Measurements from ENCODE around the gene C20orf202.

Gene C20orf202

GRCh38 chr20:1202762-1203504 is at the start of gene C20orf202:
C20orf202 (plus strand) TSS chr20:1203454; CDS start chr20:1203586, 132 bp downstream.
- TF ChIP-seq GATA2 (IDR thresholded peaks at IDR 0.05; ENCODE audit: low read depth, low read length) (no peak), GATA3 (IDR thresholded peaks at IDR 0.05; ENCODE audit: low read depth, low read length) (no peak)

- TF ChIP-seq GATA3 (IDR thresholded peaks at IDR 0.05; ENCODE audit: low read depth, low read length) = no peak
- TF ChIP-seq GATA2 (IDR thresholded peaks at IDR 0.05; ENCODE audit: low read depth, low read length) = no peak
These were observed 49.0 kb upstream of the C20orf202 start for GRCh38 chr20:1154226-1154625.

- no peak for TF ChIP-seq GATA3 (IDR thresholded peaks at IDR 0.05; ENCODE audit: low read depth, low read length)
These were observed 48.6 kb upstream of the C20orf202 start for GRCh38 chr20:1154691-1155090.

GRCh38 chr20:1155342-1155741 is 47.9 kb upstream of the C20orf202 start:
- TF ChIP-seq GATA3 (IDR thresholded peaks at IDR 0.05; ENCODE audit: low read depth, low read length) = no peak
- TF ChIP-seq GATA2 (IDR thresholded peaks at IDR 0.05; ENCODE audit: low read depth, low read length) = no peak

DNA sequence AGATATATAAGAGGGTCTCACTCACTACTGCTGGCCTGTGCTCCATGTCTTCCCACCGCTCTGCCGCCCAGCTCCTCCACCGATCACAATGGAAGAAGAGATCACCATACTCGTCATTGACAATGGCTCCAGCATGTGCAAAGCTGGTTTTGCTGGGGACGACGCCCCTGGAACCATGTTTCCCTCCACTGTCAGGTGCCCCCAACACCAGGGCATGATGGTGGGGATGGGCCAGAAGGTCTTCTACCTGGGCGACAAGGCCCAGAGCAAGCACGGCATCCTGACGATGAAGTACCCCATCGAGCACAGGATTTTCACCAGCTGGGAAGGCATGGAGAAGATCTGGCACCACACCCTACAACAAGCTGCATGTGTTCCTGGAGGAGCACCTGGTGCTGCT is 42.8 kb upstream of the C20orf202 start:
- TF ChIP-seq GATA2 (IDR thresholded peaks at IDR 0.05; ENCODE audit: low read depth, low read length) (no peak), GATA3 (IDR thresholded peaks at IDR 0.05; ENCODE audit: low read depth, low read length) (no peak)

DNA sequence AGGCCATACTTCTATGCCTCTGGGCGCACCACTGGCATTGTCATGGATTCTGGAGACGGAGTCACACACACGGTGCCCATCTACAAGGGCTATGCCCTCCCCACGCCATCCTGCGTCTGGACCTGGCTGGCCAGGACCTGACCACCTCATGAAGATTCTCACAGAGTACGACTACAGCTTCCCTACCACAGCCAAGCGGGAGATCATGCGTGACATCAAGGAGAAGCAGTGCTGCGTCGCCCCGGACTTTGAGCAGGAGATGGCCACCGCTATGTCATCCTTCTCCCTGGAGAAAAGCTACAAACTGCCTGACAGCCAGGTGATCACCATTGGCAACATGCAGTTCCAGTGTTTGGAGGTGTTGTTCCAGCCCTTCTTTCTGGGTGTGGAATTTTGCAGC is 42.3 kb upstream of the C20orf202 start:
- TF ChIP-seq GATA2 (IDR thresholded peaks at IDR 0.05; ENCODE audit: low read depth, low read length) (no peak), GATA3 (IDR thresholded peaks at IDR 0.05; ENCODE audit: low read depth, low read length) (no peak)

- no peak for TF ChIP-seq GATA3 (IDR thresholded peaks at IDR 0.05; ENCODE audit: low read depth, low read length)
- no peak for TF ChIP-seq GATA2 (IDR thresholded peaks at IDR 0.05; ENCODE audit: low read depth, low read length)
These were observed 40.1 kb upstream of the C20orf202 start for GRCh38 chr20:1163105-1163504.

GRCh38 chr20:1163653-1164052 is 39.6 kb upstream of the C20orf202 start:
- TF ChIP-seq GATA2 (IDR thresholded peaks at IDR 0.05; ENCODE audit: low read depth, low read length) (no peak), GATA3 (IDR thresholded peaks at IDR 0.05; ENCODE audit: low read depth, low read length) (no peak)

GRCh38 chr20:1164871-1165270 is 38.4 kb upstream of the C20orf202 start:
- TF ChIP-seq GATA3 (IDR thresholded peaks at IDR 0.05; ENCODE audit: low read depth, low read length) (no peak), GATA2 (IDR thresholded peaks at IDR 0.05; ENCODE audit: low read depth, low read length) (no peak)

- no peak for TF ChIP-seq GATA3 (IDR thresholded peaks at IDR 0.05; ENCODE audit: low read depth, low read length)
- TF ChIP-seq GATA2 (IDR thresholded peaks at IDR 0.05; ENCODE audit: low read depth, low read length) = no peak
These were observed 37.7 kb upstream of the C20orf202 start for GRCh38 chr20:1165521-1165920.

GRCh38 chr20:1165941-1166340 is 37.3 kb upstream of the C20orf202 start:
- TF ChIP-seq GATA3 (IDR thresholded peaks at IDR 0.05; ENCODE audit: low read depth, low read length) = no peak
- TF ChIP-seq GATA2 (IDR thresholded peaks at IDR 0.05; ENCODE audit: low read depth, low read length) = no peak

- no peak for TF ChIP-seq GATA2 (IDR thresholded peaks at IDR 0.05; ENCODE audit: low read depth, low read length)
- TF ChIP-seq GATA3 (IDR thresholded peaks at IDR 0.05; ENCODE audit: low read depth, low read length) = no peak
These were observed 36.1 kb upstream of the C20orf202 start for GRCh38 chr20:1166948-1167720.

GRCh38 chr20:1169224-1169623 is 34.0 kb upstream of the C20orf202 start:
- TF ChIP-seq GATA3 (IDR thresholded peaks at IDR 0.05; ENCODE audit: low read depth, low read length) (no peak), GATA2 (IDR thresholded peaks at IDR 0.05; ENCODE audit: low read depth, low read length) (no peak)

DNA sequence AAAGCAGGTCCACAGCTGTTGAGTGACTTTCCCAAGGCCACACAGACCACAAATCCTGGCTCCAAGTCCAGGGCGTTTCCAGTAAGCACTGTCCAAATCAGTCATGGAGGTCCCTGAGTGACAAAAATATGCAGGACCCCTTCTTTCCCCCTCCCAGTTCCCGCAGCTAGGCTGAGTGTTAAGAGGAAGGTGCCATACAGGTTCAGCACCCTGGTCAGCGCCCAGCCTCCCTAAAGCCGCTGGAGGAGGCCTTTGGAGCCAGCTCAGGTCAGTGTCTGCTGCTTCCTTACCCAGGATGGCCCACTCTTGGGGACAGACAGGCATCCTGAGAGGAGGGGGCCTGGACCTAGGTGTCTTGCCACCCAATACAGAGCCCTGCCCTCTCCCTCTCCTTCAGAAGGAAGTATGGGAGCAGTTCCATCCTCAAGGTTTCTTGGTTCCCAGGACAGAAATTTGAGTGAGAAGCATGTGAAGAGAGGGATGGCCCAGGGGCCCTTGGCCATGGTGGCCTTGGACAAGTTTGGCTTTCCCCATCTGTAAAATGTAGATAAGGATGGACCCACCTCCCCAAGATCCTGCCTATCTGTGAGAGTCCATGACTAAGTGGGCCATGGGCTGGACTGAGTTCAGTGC is 31.7 kb upstream of the C20orf202 start:
- TF ChIP-seq GATA3 (IDR thresholded peaks at IDR 0.05; ENCODE audit: low read depth, low read length) (no peak), GATA2 (IDR thresholded peaks at IDR 0.05; ENCODE audit: low read depth, low read length) (no peak)
